Urothelium cell line (cell line): Measurements from ENCODE around the gene SRPK3.

Source experiments
- DNase-seq: peaks from one replicate; pipeline ENCODE4 v3.0.0; 2011; ENCODE audit warnings: low spot score, mixed read lengths
- FAIRE-seq: peaks from 2 replicates; lab custom pipeline; 2011; peaks lifted over from hg19 to GRCh38; lab: Jason Lieb, UNC

Gene SRPK3

GRCh38 chrX:153782871-153783270 lies 2.0 kb downstream of the SRPK3 start:
- FAIRE-seq, result no peak
- DNase-seq, result no peak

- FAIRE-seq (no peak), DNase-seq (no peak)
These were observed 2.7 kb downstream of the SRPK3 start for GRCh38 chrX:153783378-153784013.

GRCh38 chrX:153784325-153784967 lies 3.6 kb downstream of the SRPK3 start:
- FAIRE-seq, result no peak
- DNase-seq, result no peak

- FAIRE-seq, result no peak
These were observed 5.8 kb downstream of the SRPK3 start for GRCh38 chrX:153786669-153787068.

GRCh38 chrX:153789654-153790053 lies 8.8 kb downstream of the SRPK3 start:
- no peak for FAIRE-seq
- no peak for DNase-seq

More at GRCh38 chrX:153786669-153787068, 5.8 kb downstream of the SRPK3 start:
- DNase-seq, result no peak

GRCh38 chrX:153791104-153791852 lies 10.4 kb downstream of the SRPK3 start:
- DNase-seq (no peak), FAIRE-seq (no peak)

- no peak for FAIRE-seq
- no peak for DNase-seq
These were observed 11.5 kb downstream of the SRPK3 start for GRCh38 chrX:153792368-153792767.

GRCh38 chrX:153793291-153793690 lies 12.4 kb downstream of the SRPK3 start:
- FAIRE-seq (no peak), DNase-seq (no peak)

- DNase-seq, result peak; percentile 98
- peak; percentile 84 for FAIRE-seq
These were observed 13.4 kb downstream of the SRPK3 start, which contains the start of the genes IDH3G and SSR4 for GRCh38 chrX:153794018-153794896. Gene IDH3G, minus strand, starts transcription at chrX:153794375. Its CDS starts 49 bp downstream, at chrX:153794326. Gene SSR4, plus strand, starts transcription at chrX:153794668. Its CDS starts 20 bp downstream, at chrX:153794688.

- DNase-seq, result no peak
- no peak for FAIRE-seq
These were observed 14.3 kb downstream of the SRPK3 start for GRCh38 chrX:153794897-153795816.

GRCh38 chrX:153797415-153798015 lies 16.7 kb downstream of the SRPK3 start:
- no peak for DNase-seq

GRCh38 chrX:153799326-153799725 lies 18.5 kb downstream of the SRPK3 start:
- FAIRE-seq (no peak), DNase-seq (no peak)

More at GRCh38 chrX:153797415-153798015, 16.7 kb downstream of the SRPK3 start:
- FAIRE-seq, result no peak

GRCh38 chrX:153800177-153800722 lies 19.4 kb downstream of the SRPK3 start:
- no peak for FAIRE-seq

GRCh38 chrX:153800746-153801145 lies 19.9 kb downstream of the SRPK3 start:
- FAIRE-seq, result no peak
- DNase-seq, result no peak

More at GRCh38 chrX:153800177-153800722, 19.4 kb downstream of the SRPK3 start:
- DNase-seq, result no peak

GRCh38 chrX:153801669-153802068 lies 20.8 kb downstream of the SRPK3 start:
- DNase-seq (no peak), FAIRE-seq (no peak)

GRCh38 chrX:153802513-153803045 lies 21.7 kb downstream of the SRPK3 start:
- no peak for FAIRE-seq
- no peak for DNase-seq

- FAIRE-seq (no peak), DNase-seq (no peak)
These were observed 22.6 kb downstream of the SRPK3 start for GRCh38 chrX:153803211-153804099.
